Right kidney (tissue), 1 donor: Measurements from ENCODE around the gene CMIP.

Experiments
- DNase-seq: peaks from one replicate; pipeline ENCODE4 v3.0.0-alpha.2; 2016

The CMIP gene

DNA sequence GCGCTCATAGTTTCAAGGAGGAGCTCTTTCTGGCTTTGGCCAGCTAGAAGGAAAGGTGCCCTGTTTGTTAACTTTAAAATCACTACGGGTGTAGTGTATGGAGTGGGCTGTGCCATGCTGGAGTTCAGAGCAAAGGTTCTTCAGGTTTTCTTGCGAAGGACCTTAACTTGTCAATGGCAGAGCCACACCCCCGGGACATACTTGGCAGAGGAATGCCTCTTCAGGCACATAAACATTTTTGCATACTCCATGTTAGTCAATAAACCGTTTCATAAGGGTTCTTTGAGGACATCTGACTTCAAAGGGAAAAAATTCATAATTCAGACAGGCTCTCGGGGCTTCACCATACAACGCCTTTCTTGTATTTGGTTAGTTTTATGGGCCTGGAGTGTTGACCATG lies 221.5 kb downstream of the CMIP start:
- DNase-seq, result no peak

DNA sequence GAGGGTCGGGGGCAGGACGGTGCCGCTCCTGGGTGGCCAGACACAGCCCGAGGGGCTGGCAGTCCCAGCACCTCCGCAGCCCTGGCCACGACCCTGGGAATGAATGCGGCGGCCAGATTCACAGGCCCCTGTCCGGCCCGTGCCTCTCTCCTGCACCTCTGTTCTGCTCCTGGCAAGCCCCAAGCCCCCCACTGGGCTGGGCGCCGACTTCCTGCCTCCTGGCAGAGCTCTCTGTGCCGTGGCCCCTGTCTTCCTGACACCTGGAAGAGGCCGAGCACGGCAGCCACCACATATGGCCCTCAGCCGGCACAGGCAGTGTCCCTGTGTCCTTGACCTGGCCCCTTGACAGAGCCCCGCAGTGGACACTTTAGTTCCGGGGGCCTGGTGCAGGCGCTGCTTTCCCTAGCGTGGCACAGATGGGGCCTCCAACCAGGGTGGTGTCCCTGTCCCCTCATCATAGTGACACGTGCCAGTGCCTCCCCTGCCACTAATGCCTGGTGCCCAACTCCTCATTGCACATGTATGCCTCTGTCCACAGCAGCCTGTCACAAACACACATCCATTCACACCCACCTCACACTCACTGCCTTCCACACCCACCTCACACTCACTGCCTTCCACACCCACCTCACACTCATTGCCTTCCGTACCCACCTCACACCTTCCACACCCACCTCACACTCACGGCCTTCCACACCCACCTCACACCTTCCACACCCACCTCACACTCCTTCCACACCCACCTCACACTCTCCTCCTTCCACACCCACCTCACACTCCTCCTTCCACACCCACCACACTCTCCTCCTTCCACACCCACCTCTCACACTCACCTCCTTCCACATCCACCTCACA lies 223.9 kb downstream of the CMIP start:
- DNase-seq, result no peak

GRCh38 chr16:81669473-81670350 lies 225.1 kb downstream of the CMIP start:
- DNase-seq, result no peak

GRCh38 chr16:81671738-81672597 lies 227.4 kb downstream of the CMIP start:
- no peak for DNase-seq

DNA sequence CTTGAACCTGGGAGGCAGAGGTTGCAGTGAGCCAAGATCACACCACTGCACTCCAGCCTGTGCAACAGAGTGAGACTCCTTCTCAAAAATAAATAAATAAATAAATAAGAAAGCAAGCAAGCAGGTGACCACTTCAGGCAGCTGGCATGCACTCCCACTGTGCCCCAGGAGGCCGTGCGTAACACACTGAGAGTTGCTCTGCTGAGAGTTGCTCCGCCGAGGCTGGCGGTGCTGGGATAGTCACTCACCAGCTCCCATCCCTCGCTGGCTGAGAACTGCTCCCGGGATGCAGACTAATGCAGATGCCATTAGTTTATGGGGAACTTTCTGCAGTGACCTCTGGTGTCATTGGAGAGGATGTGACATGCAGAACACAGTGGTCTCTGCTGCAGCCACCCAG lies 228.8 kb downstream of the CMIP start:
- DNase-seq, result no peak

- DNase-seq, result no peak
Observed at GRCh38 chr16:81675662-81676061, 231.1 kb downstream of the CMIP start.

DNA sequence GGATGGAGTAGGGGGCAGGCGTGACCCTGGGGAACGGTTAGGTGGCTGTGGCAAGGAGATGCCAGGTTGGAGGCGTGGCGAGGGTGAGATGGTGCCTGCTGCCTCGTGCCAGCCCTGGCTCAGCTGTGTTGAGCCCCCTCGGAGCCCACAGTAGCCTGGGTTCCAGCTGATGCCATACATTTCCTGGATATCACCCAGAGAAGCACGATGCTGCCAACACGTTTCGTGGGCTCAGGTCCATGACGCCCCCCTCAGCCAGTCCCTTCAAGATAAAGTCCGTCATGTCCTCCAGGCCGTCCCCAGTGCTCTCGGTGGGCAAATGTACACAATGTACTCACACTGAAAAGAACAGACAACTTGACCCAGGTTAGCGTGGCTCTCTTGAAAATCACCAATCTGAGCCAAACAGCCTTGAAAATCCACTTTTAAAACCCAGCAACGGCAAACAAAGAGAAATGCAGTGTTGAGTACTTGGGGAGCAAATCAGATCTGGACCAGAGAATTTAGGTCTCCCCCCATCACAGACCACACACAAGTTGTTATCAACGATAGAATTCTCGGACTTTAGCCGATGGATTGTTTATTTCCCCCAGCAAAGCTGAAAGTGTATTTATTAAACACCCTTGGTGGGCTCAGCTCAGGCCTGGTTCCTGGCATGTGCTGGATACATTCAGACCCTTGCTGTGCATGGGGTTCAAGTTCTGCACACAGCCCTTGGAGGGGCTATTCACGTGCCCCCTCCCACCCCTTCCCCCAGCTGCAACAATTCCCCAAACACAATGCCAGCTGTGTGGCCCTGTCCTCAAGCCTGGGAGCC lies 231.7 kb downstream of the CMIP start:
- no peak for DNase-seq

DNA sequence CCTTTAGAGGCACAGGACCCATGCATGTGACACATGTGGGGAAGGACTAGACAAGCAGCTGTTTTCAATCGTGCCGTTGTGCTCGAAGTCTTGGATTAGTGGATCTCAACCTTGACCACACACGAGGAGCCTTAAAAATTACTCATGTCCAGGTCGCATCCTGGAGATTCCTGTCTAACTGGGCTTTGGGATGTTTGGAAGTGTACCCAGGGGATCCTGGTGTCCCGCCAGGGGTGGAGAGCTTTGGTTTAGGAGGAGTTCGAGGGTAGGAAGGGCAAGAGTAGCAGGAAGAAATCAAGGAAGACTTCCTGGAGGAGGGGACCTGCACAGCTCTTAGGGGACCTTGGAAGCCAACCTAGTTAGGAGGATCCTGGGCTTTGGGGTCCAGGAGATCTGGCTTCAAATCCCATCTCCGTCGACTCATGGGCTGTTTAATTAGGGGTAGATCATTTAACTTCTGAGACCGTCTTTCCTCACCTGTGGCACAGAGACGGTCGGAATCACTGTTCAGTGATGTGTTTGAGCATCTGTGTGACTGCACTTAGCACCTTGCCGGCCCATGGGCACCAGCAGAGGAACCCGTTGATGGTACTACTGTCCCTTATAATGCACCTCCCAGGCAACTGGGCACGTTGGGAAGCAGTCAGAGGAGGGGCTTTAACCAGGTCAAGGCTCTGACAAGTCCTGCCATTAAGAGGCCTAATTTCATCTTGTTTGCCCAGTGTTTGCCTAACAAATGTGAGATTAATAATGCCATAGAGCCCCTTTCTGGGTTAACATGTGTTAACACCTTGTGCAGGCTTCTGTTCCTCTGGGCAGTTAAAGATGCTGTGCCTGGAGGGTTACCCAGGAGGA lies 232.5 kb downstream of the CMIP start:
- no peak for DNase-seq

DNA sequence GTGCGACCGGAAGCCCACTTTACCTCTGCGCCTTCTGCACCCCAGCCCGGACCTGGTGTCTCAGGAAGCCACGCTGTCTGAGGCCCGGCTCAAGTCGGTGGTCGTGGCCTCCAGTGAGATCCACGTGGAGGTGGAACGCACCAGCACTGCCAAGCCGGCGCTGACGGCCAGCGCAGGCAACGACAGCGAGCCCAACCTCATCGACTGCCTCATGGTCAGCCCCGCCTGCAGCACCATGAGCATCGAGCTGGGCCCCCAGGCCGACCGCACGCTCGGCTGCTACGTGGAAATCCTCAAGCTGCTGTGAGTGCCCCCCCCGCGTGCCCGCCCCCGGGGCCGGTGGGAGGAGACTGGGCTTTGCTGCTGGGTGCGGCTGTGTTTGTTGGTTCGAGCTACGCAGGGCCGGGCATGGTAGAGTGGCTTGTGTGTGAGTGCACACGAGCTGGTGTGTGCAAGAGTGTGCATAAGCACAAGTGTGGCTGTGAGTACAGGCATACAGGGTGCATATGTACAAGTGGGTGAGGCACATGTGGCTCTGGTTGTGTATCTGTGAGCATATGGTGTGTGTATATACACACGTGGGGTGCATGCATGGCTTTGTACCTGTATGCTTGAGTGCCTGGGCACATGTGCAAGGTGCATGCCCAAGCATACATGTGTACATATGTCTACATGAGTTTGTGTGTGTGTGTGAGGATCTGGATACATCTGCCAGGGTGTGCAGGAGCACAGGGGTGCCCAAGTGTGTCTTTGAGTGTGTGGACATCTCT lies 233.9 kb downstream of the CMIP start:
- DNase-seq, result no peak

GRCh38 chr16:81679721-81680430 lies 235.3 kb downstream of the CMIP start:
- DNase-seq, result no peak

DNA sequence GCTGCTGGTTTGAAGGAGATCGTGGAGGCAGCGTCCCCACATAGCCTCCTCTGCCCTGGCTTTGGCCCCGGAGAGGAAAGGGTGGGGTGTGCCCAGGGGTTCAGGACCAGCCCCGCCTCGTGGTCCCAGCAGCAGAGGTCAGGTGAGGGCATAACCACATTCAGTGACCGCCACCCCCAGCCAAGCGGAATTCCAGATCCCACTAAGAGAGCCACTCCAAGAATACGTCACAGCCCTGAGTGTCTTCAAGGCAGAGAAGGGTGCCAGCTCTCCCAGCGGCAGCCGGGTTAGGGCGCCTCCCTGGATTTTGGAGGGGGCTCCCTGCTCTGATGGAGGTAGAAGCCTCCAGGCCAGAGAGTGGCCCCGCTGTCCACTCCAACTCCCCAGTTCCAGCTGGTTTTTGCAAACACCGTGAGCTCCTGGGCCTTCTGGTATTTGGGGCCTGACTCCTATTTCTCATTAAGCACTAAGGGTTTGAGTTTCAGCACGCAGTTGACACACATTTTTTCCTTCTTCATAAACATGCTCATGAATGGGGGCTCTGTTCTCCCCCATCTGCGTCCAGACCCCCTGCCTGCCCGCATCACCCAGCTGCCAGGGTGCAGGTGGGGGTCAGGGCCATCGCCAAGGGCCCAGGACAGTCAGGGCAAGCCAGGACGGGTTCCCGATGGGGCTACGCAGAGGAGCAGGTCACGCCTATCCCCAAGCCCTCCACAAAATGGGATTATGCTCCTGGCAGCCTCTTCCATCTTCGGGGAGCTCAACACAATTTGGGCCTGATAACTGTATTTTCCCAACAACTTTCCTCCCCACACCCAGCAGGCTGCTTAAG lies 236.1 kb downstream of the CMIP start:
- DNase-seq, result no peak

DNA sequence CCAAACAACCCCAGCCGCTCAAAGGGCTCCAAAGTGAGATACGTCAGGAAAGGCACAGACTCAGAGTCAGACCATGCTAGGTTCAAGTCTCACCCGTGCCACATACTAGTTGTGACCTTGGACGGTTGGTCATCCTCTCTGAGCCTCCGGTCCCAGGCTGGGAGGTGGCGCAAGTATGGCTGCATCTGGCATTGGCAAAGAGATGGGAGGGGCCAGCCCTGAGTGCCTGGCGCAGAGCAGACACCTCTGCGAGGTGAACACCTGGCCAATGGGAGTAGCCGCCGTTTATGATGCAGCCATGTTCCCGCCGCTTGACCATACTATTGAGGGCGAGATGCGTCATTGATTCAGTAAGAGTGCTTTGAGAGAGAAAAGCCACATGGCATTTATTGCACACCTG lies 236.7 kb downstream of the CMIP start:
- no peak for DNase-seq

- DNase-seq, result no peak
Observed at GRCh38 chr16:81684242-81684837, 239.7 kb downstream of the CMIP start.

DNA sequence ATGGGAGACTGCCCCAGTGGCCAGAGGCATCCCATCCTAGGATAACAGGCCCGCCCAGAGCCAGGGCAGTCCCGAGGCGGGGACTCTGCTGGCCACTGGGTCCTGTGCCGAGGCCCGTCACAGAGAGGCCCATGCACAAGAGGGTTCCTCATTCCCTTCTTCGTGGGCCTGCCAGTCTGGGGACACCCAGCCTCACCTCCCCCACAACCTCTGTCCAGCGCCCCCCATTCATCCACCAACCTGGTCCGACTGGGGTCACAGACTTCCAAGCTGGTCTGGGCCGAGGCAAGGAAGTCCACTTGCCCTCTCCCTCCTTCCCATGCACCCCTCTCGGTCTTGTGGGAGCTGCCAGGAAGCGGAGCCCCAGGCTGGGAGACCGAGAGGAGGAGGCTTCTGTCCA lies 240.3 kb downstream of the CMIP start:
- DNase-seq, result no peak

- no peak for DNase-seq
Observed at GRCh38 chr16:81686391-81687130, 242.0 kb downstream of the CMIP start.

DNA sequence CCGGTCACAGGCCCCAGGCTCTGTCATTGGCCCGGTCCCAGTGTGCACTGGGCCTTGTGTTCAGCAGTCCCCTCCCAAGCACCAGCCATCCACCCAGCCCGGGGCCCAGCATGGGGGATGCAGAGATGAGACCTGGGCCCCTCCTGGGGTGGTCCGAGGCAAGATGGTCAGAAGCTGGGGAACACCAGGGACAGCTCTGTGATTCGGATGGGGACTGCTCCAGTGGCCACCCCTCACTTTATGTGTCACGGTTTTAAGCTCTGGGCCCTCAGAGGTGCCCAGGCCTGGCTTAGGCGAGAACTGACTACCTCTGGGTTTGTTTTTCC lies 242.5 kb downstream of the CMIP start:
- no peak for DNase-seq

DNA sequence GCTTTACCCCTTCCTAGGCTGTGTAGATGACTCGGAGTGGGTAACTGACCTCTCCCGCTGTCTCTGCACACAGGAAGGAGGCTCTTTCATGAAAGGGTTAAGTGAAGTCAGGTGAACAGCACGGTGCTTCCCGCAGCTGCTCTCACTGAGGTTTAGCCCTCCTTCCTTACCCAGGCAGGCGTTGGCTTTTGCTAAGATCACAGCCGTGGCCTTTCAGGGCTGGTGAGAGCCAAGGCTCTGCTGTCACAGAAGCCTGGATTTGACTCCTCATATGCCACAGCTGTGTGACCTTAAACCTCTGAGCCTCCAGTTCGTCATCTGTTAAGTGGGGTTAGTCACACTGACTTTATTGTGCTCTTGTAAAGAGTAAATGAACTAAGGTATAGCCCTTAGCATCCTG lies 243.6 kb downstream of the CMIP start:
- DNase-seq, result no peak
